ENCODE measurements around the gene TIMM17A.

The TIMM17A gene

DNA sequence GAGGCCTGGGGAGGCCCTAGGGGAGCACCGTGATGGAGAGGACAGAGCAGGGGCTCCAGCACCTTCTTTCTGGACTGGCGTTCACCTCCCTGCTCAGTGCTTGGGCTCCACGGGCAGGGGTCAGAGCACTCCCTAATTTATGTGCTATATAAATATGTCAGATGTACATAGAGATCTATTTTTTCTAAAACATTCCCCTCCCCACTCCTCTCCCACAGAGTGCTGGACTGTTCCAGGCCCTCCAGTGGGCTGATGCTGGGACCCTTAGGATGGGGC lies 60.3 kb downstream of the TIMM17A start:
- H3K4me2 ChIP-seq (ENCODE audit: low read depth, low read length, poor library complexity, severe bottlenecking), result no peak overlapping the region
- no peak for TF ChIP-seq CTCF (conservative IDR thresholded peaks at IDR 0.05; ENCODE audit: low read length)
- no peak for TF ChIP-seq EZH2phosphoT487 (IDR thresholded peaks at IDR 0.05; ENCODE audit: borderline replicate concordance)
- no peak overlapping the region for H3K4me3 ChIP-seq (ENCODE audit: low read length, poor library complexity, severe bottlenecking)

DNA sequence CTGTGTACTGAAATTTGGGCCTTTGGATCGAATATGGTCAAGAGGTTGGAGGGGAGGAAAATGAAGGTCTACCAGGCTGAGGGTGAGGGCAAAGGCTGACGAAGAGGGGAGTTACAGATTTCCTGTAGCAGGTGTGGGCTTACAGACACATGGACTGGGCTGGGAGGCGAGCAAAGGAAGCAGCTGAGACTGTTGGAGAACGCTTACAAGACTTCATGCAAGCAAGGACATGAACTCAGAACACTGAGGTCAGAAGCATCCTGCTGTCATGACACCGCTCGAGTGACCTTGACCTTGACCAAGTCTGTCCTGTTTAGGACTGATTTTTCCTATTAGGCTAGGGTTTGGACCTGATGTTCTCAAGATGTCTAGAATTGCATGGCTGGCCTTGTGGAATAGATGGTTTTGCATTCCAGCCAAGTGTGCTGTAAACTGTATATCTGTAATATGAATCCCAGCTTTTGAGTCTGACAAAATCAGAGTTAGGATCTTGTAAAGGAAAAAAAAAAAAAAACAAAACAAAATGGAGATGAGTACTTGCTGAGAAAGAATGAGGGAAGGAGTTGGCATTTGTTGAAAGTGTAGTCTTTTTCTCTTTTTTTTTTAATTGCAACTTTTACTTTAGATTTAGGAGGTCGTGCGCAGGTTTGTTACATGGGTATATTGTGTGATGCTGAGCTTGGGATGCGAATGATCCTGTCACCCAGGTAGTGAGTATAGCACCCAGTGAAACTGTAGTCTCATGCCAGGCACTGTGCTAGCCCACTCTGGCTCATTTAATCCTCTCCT lies 60.9 kb downstream of the TIMM17A start:
- H3K4me2 ChIP-seq (ENCODE audit: low read depth, low read length, poor library complexity, severe bottlenecking), result no peak overlapping the region
- H3K4me3 ChIP-seq (ENCODE audit: low read length, poor library complexity, severe bottlenecking), result no peak overlapping the region

More for the DNA sequence above, 60.3 kb downstream of the TIMM17A start:
- Histone ChIP-seq H3K9me2 (replicated peaks; ENCODE audit: low read depth, low read length) (no peaks in the 10 kb centered on the region), H3K79me2 (ENCODE audit: insufficient read depth, low read length) (no peaks in the 10 kb centered on the region), H4K20me1 (ENCODE audit: insufficient read depth, low read length, poor library complexity, severe bottlenecking) (no peaks in the 10 kb centered on the region), H3K9me3 (ENCODE audit: insufficient read depth, low read depth, low read length) (no peaks in the 10 kb centered on the region), H3F3A (ENCODE audit: low read depth) (no peaks in the 10 kb centered on the region), H3K36me3 (ENCODE audit: insufficient read depth, low read length) (no peaks in the 10 kb centered on the region), H2AFZ (ENCODE audit: low read length) (no peak overlapping the region), H3K4me1 (ENCODE audit: insufficient read depth, low read length, poor library complexity, severe bottlenecking) (no peaks in the 10 kb centered on the region), H3K9ac (ENCODE audit: low read depth, low read length, poor library complexity, severe bottlenecking) (no peak overlapping the region), H3K27me3 (ENCODE audit: insufficient read depth, low read length, poor library complexity, severe bottlenecking) (no peaks in the 10 kb centered on the region)

GRCh38 chr1:202016811-202017748 lies 61.8 kb downstream of the TIMM17A start:
- H3K79me2 ChIP-seq (ENCODE audit: insufficient read depth, low read length), result no peaks in the 10 kb centered on the region
- H4K20me1 ChIP-seq (ENCODE audit: insufficient read depth, low read length, poor library complexity, severe bottlenecking), result no peaks in the 10 kb centered on the region
- no peaks in the 10 kb centered on the region for H3K36me3 ChIP-seq (ENCODE audit: insufficient read depth, low read length)
- TF ChIP-seq CTCF (conservative IDR thresholded peaks at IDR 0.05; ENCODE audit: low read length) (no peak), EZH2phosphoT487 (IDR thresholded peaks at IDR 0.05; ENCODE audit: borderline replicate concordance) (no peak)
- H3K27me3 ChIP-seq (ENCODE audit: insufficient read depth, low read length, poor library complexity, severe bottlenecking), result no peaks in the 10 kb centered on the region
- no peak overlapping the region for H2AFZ ChIP-seq (ENCODE audit: low read length)
- no peaks in the 10 kb centered on the region for H3K9me3 ChIP-seq (ENCODE audit: insufficient read depth, low read depth, low read length)
- no peak overlapping the region for H3K4me3 ChIP-seq (ENCODE audit: low read length, poor library complexity, severe bottlenecking)
- no peaks in the 10 kb centered on the region for H3F3A ChIP-seq (ENCODE audit: low read depth)
- H3K9ac ChIP-seq (ENCODE audit: low read depth, low read length, poor library complexity, severe bottlenecking), result no peak overlapping the region
- H3K4me1 ChIP-seq (ENCODE audit: insufficient read depth, low read length, poor library complexity, severe bottlenecking), result no peaks in the 10 kb centered on the region
- H3K4me2 ChIP-seq (ENCODE audit: low read depth, low read length, poor library complexity, severe bottlenecking), result no peak overlapping the region
- H3K9me2 ChIP-seq (replicated peaks; ENCODE audit: low read depth, low read length), result no peaks in the 10 kb centered on the region

More for the DNA sequence above, 60.9 kb downstream of the TIMM17A start:
- no peaks in the 10 kb centered on the region for H3K9me3 ChIP-seq (ENCODE audit: insufficient read depth, low read depth, low read length)
- no peaks in the 10 kb centered on the region for H3F3A ChIP-seq (ENCODE audit: low read depth)
- TF ChIP-seq EZH2phosphoT487 (IDR thresholded peaks at IDR 0.05; ENCODE audit: borderline replicate concordance) (no peak), CTCF (conservative IDR thresholded peaks at IDR 0.05; ENCODE audit: low read length) (no peak)
- H3K36me3 ChIP-seq (ENCODE audit: insufficient read depth, low read length), result no peaks in the 10 kb centered on the region
- no peaks in the 10 kb centered on the region for H3K27me3 ChIP-seq (ENCODE audit: insufficient read depth, low read length, poor library complexity, severe bottlenecking)
- H2AFZ ChIP-seq (ENCODE audit: low read length), result no peak overlapping the region
- no peak overlapping the region for H3K9ac ChIP-seq (ENCODE audit: low read depth, low read length, poor library complexity, severe bottlenecking)
- H3K9me2 ChIP-seq (replicated peaks; ENCODE audit: low read depth, low read length), result no peaks in the 10 kb centered on the region
- no peaks in the 10 kb centered on the region for H4K20me1 ChIP-seq (ENCODE audit: insufficient read depth, low read length, poor library complexity, severe bottlenecking)
- H3K79me2 ChIP-seq (ENCODE audit: insufficient read depth, low read length), result no peaks in the 10 kb centered on the region
- H3K4me1 ChIP-seq (ENCODE audit: insufficient read depth, low read length, poor library complexity, severe bottlenecking), result no peaks in the 10 kb centered on the region

Measured in Loucy (cell line).